PC-3 (cell line): ENCODE measurements around the gene USF2. TPM values are rescaled to one million over a fixed set of nuclear protein-coding genes. Genes with fewer than 3 reads are reported as not detected.

Source experiments
- ATAC-seq: fragments of 200-7000 bp; cut with Tn5 transposase; 2 replicates; pipeline ENCODE4 v1.9.1; 2020; ENCODE audit warnings: mild to moderate bottlenecking, moderate library complexity
- BruUV-seq: library from RNA; stranded (reverse); fragments of 400-500 nt; replicated peaks from 2 replicates; lab custom pipeline; 2021; lab: Mats Ljungman, UMichigan
- CTCF ChIA-PET: fragments of 300-600 bp; sonication (Branson Sonifier 250); formaldehyde crosslinking; loops from one replicate; lab custom pipeline; 2022; ENCODE audit warnings: antibody characterized with exemption; lab: Charles Lee
- POLR2A ChIA-PET: fragments of 300-600 bp; sonication (Branson Sonifier 250); formaldehyde crosslinking; loops from one replicate; lab custom pipeline; 2022; ENCODE audit warnings: antibody characterized with exemption; ENCODE audit not compliant: unreplicated experiment; lab: Charles Lee
- DNase-seq: peaks from one replicate; pipeline ENCODE4 v3.0.0-alpha.2; 2015
- H2AFZ ChIP-seq: fragments of 300-600 bp; sonication (generic); 2 replicates; pipeline ENCODE4 v1.6.0; 2016; ENCODE audit warnings: antibody characterized with exemption, low read length
- H3F3A ChIP-seq: fragments of 300-600 bp; sonication (generic); one replicate; pipeline ENCODE4 v1.6.0; 2017; ENCODE audit warnings: antibody characterized with exemption, low read length, control low read depth, mild to moderate bottlenecking; ENCODE audit not compliant: unreplicated experiment
- H3K27ac ChIP-seq: fragments of 300-600 bp; sonication (generic); 2 replicates; pipeline ENCODE4 v1.5.1; 2016; ENCODE audit warnings: mild to moderate bottlenecking, low read length
- H3K27me3 ChIP-seq: fragments of 300-600 bp; sonication (generic); 2 replicates; pipeline ENCODE4 v1.6.1; 2016; ENCODE audit warnings: low read length, mixed read lengths
- H3K36me3 ChIP-seq: fragments of 300-600 bp; sonication (generic); 2 replicates; pipeline ENCODE4 v1.6.1; 2016; ENCODE audit warnings: low read depth, mixed run types, low read length, mixed read lengths
- H3K4me1 ChIP-seq: fragments of 300-600 bp; sonication (generic); 2 replicates; pipeline ENCODE4 v1.5.1; 2016; ENCODE audit warnings: low read length; ENCODE audit not compliant: insufficient read depth
- H3K4me2 ChIP-seq: fragments of 300-600 bp; sonication (generic); 2 replicates; pipeline ENCODE4 v1.6.0; 2016; ENCODE audit warnings: low read length
- H3K4me3 ChIP-seq: fragments of 300-600 bp; sonication (generic); 2 replicates; pipeline ENCODE4 v1.5.1; 2016; ENCODE audit warnings: mild to moderate bottlenecking, low read length, mixed read lengths
- H3K79me2 ChIP-seq: fragments of 300-600 bp; sonication (generic); 2 replicates; pipeline ENCODE4 v1.6.1; 2017; ENCODE audit warnings: low read length, mixed read lengths
- H3K9ac ChIP-seq: fragments of 300-600 bp; sonication (generic); 2 replicates; pipeline ENCODE4 v1.6.0; 2016; ENCODE audit warnings: mild to moderate bottlenecking, low read length
- H3K9me2 ChIP-seq: fragments of 300-600 bp; sonication (generic); replicated peaks from 2 replicates; pipeline ENCODE4 v1.6.1; 2016; ENCODE audit warnings: mixed run types, low read length, mixed read lengths
- H3K9me3 ChIP-seq: fragments of 300-600 bp; sonication (generic); 2 replicates; pipeline ENCODE4 v1.6.1; 2016; ENCODE audit warnings: low read length, mixed read lengths
- H4K20me1 ChIP-seq: fragments of 300-600 bp; sonication (generic); 2 replicates; pipeline ENCODE4 v1.6.1; 2016; ENCODE audit warnings: low read length, mixed read lengths
- CTCF ChIP-seq: fragments of 300-600 bp; sonication (generic); conservative IDR thresholded peaks from 2 replicates; pipeline ENCODE4 v1.5.1; 2017; ENCODE audit warnings: antibody characterized with exemption, low read depth, mild to moderate bottlenecking, low read length
- EZH2 ChIP-seq: fragments of 300-600 bp; sonication (generic); IDR thresholded peaks from one replicate; pipeline ENCODE4 v1.6.1; 2017; ENCODE audit warnings: antibody characterized with exemption, mild to moderate bottlenecking, low read length; ENCODE audit not compliant: unreplicated experiment
- EZH2phosphoT487 ChIP-seq: fragments of 300-600 bp; sonication (generic); IDR thresholded peaks from 2 replicates; pipeline ENCODE4 v1.6.1; 2018; ENCODE audit warnings: mild to moderate bottlenecking, antibody characterized with exemption, low read length, borderline replicate concordance
- intact Hi-C: fragments of 100-400 bp; cut with micrococcal nuclease; formaldehyde crosslinking; loops from 2 replicates; pipeline ENCODE4 v1.9.0; 2023
- total RNA-seq: library from RNA; depleted of rRNA; stranded (reverse); fragments of >200 nt; gene quantifications from 2 replicates; pipeline ENCODE4 v1.2.3, GENCODE V29; 2014

USF2 gene
- total RNA-seq, 1 experiment from 2014 or later: 102 TPM

GRCh38 chr19:35254341-35255297 lies 14.1 kb upstream of the USF2 start:
- H3K79me2 ChIP-seq: peaks cover 20% of the 10 kb centered on the region
- H3K36me3 ChIP-seq: peaks cover 10% of the 10 kb centered on the region; the same call in 1 of the 2 replicates
- H3K9ac ChIP-seq: no peak overlapping the region
- no peak overlapping the region for H3K4me2 ChIP-seq
- no peak for ATAC-seq
- intact Hi-C loops: no loop called here
- no peak overlapping the region for H3K27ac ChIP-seq
- no peak overlapping the region for H3K4me3 ChIP-seq
- TF ChIP-seq CTCF (no peak), EZH2 (no peak), EZH2phosphoT487 (no peak)
- no peak for DNase-seq
- no peaks in the 10 kb centered on the region for H3K9me2 ChIP-seq
- H3F3A ChIP-seq: no peaks in the 10 kb centered on the region
- no peaks in the 10 kb centered on the region for H3K9me3 ChIP-seq
- H2AFZ ChIP-seq: no peak overlapping the region
- no peaks in the 10 kb centered on the region for H3K27me3 ChIP-seq
- H3K4me1 ChIP-seq: peaks cover 5% of the 10 kb centered on the region
- ChIA-PET CTCF (no interaction called here), POLR2A (no interaction called here)
- no peaks in the 10 kb centered on the region; the same call in 1 of the 2 replicates for H4K20me1 ChIP-seq
- no TSS peak for BruUV-seq

DNA sequence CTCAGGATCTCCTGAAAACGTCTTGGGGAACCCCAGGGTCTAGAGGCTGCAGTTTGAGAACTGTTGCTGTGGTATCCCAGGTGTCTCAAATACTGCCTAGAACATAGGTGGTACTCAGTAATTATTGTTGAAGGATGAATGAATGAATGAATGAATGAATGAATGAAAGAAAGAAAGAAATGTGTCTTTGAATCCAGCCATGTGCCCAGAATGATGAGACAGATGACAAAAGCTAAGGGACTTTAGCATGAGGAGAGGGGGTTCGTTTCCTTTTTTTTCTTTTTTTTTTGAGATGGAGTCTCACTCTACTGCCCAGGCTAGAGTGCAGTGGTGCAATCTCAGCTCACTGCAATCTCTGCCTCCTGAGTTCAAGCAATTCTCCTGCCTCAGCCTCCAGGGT lies 12.2 kb upstream of the USF2 start:
- BruUV-seq: no TSS peak
- Histone ChIP-seq H3K79me2 (peaks cover 2% of the 10 kb centered on the region), H3K27me3 (no peaks in the 10 kb centered on the region), H3K9me2 (no peaks in the 10 kb centered on the region), H3F3A (no peaks in the 10 kb centered on the region), H3K4me2 (no peak overlapping the region), H3K9ac (no peak overlapping the region), H3K36me3 (peaks cover 10% of the 10 kb centered on the region; the same call in 1 of the 2 replicates), H3K27ac (no peak overlapping the region), H2AFZ (no peak overlapping the region), H4K20me1 (no peaks in the 10 kb centered on the region), H3K9me3 (no peaks in the 10 kb centered on the region), H3K4me3 (no peak overlapping the region), H3K4me1 (no peaks in the 10 kb centered on the region)
- no peak for TF ChIP-seq EZH2
- TF ChIP-seq CTCF: no peak
- TF ChIP-seq EZH2phosphoT487: no peak
- no peak for DNase-seq
- intact Hi-C loops: no loop called here
- no peak for ATAC-seq
- CTCF ChIA-PET: no interaction called here
- POLR2A ChIA-PET: no interaction called here

GRCh38 chr19:35257113-35257461 lies 11.7 kb upstream of the USF2 start:
- BruUV-seq: no TSS peak

More at GRCh38 chr19:35257113-35257461, 11.7 kb upstream of the USF2 start:
- no peaks in the 10 kb centered on the region for H3K79me2 ChIP-seq
- TF ChIP-seq CTCF (no peak), EZH2phosphoT487 (no peak), EZH2 (no peak)
- ChIA-PET CTCF (no interaction called here), POLR2A (no interaction called here)
- H3F3A ChIP-seq: no peaks in the 10 kb centered on the region
- no peaks in the 10 kb centered on the region for H3K27me3 ChIP-seq
- H2AFZ ChIP-seq: no peak overlapping the region
- no peak overlapping the region for H3K4me2 ChIP-seq
- no peak overlapping the region for H3K27ac ChIP-seq
- no peaks in the 10 kb centered on the region for H3K4me1 ChIP-seq
- no peak for ATAC-seq
- no peaks in the 10 kb centered on the region for H3K9me2 ChIP-seq
- no peaks in the 10 kb centered on the region for H4K20me1 ChIP-seq
- intact Hi-C loops: no loop called here
- H3K36me3 ChIP-seq: peaks cover 10% of the 10 kb centered on the region; the same call in 1 of the 2 replicates
- H3K4me3 ChIP-seq: no peak overlapping the region
- no peak overlapping the region for H3K9ac ChIP-seq
- no peaks in the 10 kb centered on the region for H3K9me3 ChIP-seq
- no peak for DNase-seq
